GM12865 (cell line): ENCODE data around the gene ZFPM1.

ENCODE experiments used
- DNase-seq: peaks from one replicate; pipeline ENCODE4 v3.0.0; 2010; ENCODE audit warnings: low read depth
- H3K4me3 ChIP-seq: 2 replicates; pipeline ENCODE4 v1.5.1; 2011; ENCODE audit warnings: mild to moderate bottlenecking, low read depth, low read length, control low read depth
- TF ChIP-seq, protein P1 (sequence below): IDR thresholded peaks from 2 replicates; pipeline ENCODE4 v1.5.1; 2011; ENCODE audit warnings: low read length, control low read depth, low read depth, inconsistent platforms; ENCODE audit not compliant: insufficient read depth; ENCODE audit errors: missing control alignments

The ZFPM1 gene

DNA sequence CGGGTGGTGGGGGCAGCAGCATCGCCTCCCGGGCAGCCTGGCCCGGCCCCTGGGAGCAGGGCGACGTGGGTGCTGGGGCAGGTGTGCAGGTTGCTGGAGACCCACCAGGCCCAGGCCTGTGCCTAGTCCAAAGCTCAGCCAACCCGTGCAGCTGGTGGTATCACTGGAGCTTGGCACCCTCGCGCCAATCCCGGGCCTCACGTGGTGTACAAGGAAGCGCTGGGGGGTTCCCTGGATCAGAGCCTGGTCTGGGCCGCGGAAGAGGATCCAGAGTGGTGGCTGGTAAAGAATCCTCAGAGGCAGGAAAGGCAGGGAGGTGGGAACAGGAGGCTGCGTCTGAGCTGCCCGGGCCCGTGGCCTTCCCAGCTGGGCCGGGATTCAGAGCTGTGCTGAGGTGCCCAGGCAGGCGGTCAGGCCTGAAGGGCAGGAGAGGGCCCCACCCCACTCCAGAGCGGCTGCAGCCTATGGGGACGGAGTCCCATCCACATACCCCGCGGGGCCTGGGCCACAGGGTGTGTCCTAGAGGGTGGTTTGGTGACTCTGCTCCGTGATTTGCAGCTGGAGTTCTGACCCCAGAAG, 36.2 kb downstream of the ZFPM1 start:
- DNase-seq, result no peak
- H3K4me3 ChIP-seq, result no peak overlapping the region
- TF ChIP-seq, protein P1, sequence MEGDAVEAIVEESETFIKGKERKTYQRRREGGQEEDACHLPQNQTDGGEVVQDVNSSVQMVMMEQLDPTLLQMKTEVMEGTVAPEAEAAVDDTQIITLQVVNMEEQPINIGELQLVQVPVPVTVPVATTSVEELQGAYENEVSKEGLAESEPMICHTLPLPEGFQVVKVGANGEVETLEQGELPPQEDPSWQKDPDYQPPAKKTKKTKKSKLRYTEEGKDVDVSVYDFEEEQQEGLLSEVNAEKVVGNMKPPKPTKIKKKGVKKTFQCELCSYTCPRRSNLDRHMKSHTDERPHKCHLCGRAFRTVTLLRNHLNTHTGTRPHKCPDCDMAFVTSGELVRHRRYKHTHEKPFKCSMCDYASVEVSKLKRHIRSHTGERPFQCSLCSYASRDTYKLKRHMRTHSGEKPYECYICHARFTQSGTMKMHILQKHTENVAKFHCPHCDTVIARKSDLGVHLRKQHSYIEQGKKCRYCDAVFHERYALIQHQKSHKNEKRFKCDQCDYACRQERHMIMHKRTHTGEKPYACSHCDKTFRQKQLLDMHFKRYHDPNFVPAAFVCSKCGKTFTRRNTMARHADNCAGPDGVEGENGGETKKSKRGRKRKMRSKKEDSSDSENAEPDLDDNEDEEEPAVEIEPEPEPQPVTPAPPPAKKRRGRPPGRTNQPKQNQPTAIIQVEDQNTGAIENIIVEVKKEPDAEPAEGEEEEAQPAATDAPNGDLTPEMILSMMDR, result no peak

GRCh38 chr16:88491001-88491559, 38.0 kb downstream of the ZFPM1 start:
- no peak for DNase-seq
- TF ChIP-seq, protein P1, result no peak
- H3K4me3 ChIP-seq, result no peak overlapping the region

DNA sequence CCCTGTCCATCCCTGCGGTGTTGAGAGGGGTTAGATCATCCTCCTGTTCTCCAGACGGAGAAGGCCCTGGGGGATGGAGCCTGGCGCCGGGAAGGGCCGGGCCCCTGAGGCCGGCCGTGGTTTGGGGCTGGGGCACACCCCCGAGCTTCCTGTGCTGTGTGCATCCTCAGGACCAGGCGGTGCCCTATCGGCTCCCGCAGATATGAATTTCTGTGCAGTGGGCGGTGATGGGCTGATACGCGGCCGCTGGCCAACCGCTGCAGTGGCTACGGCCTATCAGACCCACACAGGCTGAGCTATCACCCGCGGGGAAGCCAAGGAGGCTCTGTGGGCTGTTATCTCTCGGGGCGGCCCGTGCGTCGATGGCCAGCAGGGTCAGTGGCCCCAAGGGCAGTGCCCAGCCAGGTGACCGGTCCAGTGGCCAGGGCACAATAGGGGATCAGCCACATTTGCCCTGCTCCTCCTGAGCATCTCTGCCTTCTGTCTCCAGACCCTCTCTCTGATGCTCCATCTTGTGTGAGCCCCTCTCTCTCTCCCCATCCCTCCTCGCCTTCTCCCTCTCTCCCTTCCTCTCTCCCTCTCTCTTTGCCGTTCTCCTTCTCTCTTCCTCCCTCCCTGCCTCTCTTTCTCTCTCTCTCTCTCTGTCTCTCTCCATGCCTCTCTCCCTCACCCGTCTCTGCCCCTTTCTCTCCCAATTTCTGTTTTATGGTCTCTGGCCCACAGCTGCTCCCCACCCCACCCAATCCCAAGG, 38.7 kb downstream of the ZFPM1 start:
- TF ChIP-seq, protein P1, result no peak

GRCh38 chr16:88493879-88494278, 40.8 kb downstream of the ZFPM1 start:
- DNase-seq, result no peak
- H3K4me3 ChIP-seq, result no peak overlapping the region
- TF ChIP-seq, protein P1, result no peak

More for the DNA sequence above, 38.7 kb downstream of the ZFPM1 start:
- H3K4me3 ChIP-seq, result no peak overlapping the region
- DNase-seq, result no peak

DNA sequence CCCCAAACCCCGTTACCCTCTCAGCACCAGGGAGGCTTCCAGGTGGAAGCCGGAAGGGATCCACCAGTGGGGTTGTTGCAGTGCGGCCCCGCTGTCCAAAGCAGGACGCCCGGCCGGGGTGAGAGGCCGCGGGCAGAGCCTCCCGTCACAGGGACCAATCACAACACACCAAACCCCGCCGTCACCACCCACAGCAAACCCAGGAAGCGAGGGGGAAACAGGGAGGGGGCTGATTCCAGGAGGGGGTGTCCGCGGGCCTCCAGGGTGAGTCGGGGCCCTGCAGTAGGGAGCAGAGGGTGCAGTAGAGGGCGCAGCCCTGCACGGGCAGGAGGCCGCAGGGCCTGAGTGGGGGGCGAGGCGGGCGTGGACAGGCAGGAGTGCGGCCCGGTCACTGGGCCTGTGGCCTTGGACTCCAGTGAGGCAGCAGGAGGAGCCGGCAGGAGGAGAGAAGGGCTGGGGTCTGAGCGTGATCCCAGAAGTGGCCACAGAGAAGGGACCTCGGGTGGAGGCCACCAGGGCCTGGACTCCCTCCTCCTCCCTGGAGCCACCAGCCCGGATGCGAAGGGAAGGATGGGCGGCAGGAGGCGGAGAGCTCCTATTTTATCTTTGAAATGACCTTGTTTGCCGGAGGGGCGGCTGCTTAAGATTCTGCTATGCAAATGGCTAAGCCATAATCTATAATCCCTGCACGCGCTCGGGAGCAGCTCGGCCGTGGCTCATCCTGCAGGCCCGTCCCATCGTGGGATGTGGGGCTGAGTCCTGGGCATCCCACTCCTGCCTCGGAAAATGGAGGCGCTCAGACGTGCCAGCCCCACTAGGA, 41.5 kb downstream of the ZFPM1 start:
- no peak overlapping the region for H3K4me3 ChIP-seq
- DNase-seq, result no peak
- TF ChIP-seq, protein P1, result no peak

GRCh38 chr16:88495268-88495772, 42.2 kb downstream of the ZFPM1 start:
- DNase-seq, result no peak
- TF ChIP-seq, protein P1, result no peak
- H3K4me3 ChIP-seq, result no peak overlapping the region
